ENCODE data around the gene NUTF2.

- TF ChIP-seq ZNF16 (tag by site-specific recombination; IDR thresholded peaks at IDR 0.05; ENCODE audit: low read depth), result no peak
- no peak for TF ChIP-seq TCF7L2 (IDR thresholded peaks at IDR 0.05; ENCODE audit: borderline replicate concordance, low read depth, low read length)
- TF ChIP-seq, protein P1, sequence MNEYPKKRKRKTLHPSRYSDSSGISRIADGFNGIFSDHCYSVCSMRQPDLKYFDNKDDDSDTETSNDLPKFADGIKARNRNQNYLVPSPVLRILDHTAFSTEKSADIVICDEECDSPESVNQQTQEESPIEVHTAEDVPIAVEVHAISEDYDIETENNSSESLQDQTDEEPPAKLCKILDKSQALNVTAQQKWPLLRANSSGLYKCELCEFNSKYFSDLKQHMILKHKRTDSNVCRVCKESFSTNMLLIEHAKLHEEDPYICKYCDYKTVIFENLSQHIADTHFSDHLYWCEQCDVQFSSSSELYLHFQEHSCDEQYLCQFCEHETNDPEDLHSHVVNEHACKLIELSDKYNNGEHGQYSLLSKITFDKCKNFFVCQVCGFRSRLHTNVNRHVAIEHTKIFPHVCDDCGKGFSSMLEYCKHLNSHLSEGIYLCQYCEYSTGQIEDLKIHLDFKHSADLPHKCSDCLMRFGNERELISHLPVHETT (tag by site-specific recombination; IDR thresholded peaks at IDR 0.05), result no peak
- no peak for TF ChIP-seq ZNF501 (tag by site-specific recombination; IDR thresholded peaks at IDR 0.05)
- no peak for TF ChIP-seq ZNF157 (tag by site-specific recombination; IDR thresholded peaks at IDR 0.05)
- no peak for TF ChIP-seq CTCF (tag by site-specific recombination; IDR thresholded peaks at IDR 0.05)
- TF ChIP-seq EGR2 (tag by site-specific recombination; IDR thresholded peaks at IDR 0.05; ENCODE audit: low read depth), result no peak
- TF ChIP-seq ZNF121 (tag by site-specific recombination; IDR thresholded peaks at IDR 0.05), result no peak
- TF ChIP-seq ZNF747 (tag by site-specific recombination; IDR thresholded peaks at IDR 0.05), result no peak
- TF ChIP-seq, protein P2, sequence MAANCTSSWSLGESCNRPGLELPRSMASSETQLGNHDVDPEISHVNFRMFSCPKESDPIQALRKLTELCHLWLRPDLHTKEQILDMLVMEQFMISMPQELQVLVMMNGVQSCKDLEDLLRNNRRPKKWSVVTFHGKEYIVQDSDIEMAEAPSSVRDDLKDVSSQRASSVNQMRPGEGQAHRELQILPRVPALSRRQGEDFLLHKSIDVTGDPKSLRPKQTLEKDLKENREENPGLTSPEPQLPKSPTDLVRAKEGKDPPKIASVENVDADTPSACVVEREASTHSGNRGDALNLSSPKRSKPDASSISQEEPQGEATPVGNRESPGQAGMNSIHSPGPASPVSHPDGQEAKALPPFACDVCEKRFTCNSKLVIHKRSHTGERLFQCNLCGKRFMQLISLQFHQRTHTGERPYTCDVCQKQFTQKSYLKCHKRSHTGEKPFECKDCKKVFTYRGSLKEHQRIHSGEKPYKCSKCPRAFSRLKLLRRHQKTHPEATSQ (tag by site-specific recombination; IDR thresholded peaks at IDR 0.05), result 0 out of 2 replicates have a peak, but pooled peaks have one; percentile 8
- no peak for TF ChIP-seq ZBTB21 (tag by site-specific recombination; IDR thresholded peaks at IDR 0.05)
- no peak for TF ChIP-seq ZNF792 (tag by site-specific recombination; IDR thresholded peaks at IDR 0.05)
Measured at GRCh38 chr16:67841198-67841815, 5.4 kb upstream of the NUTF2 start.
